Measurements from ENCODE around the gene LRRC30.

- TF ChIP-seq CTCF (conservative IDR thresholded peaks at IDR 0.05; ENCODE audit: low read depth, low read length) (no peak), EZH2 (IDR thresholded peaks at IDR 0.05; ENCODE audit: low read length, unreplicated experiment) (no peak), EZH2phosphoT487 (IDR thresholded peaks at IDR 0.05; ENCODE audit: borderline replicate concordance, low read length) (no peak)
These were observed 37.1 kb downstream of the LRRC30 start for GRCh38 chr18:7267973-7268372.

Data from PC-3 (cell line).